HG03175 (cell line): ENCODE data around the gene HAUS7.

Experiments used
- ATAC-seq: cut with Tn5 transposase; IDR thresholded peaks from one replicate; pipeline ENCODE4 v1.9.1; 2021; ENCODE audit warnings: mild to moderate bottlenecking, moderate library complexity; ENCODE audit not compliant: unreplicated experiment

The HAUS7 gene

DNA sequence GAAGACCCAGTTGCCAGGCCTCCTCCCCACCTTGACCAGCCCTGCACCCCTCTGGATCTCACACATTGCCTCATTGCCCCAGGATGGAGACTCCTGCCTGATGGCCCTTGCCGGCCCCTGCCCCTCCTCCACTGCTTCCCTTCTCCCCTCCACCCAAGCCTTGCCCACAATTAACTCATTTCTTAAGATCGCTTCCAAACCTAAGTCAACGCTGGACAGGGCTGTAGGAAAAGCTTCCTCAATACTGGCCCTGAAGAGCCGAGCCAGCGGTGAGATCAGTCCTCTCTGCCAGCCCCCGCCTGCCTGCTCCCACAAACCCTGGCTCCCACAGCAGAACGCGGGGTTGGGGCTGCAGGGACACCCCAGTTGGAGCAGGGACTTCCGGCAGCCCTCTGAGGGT lies 7.5 kb upstream of the HAUS7 start:
- no peak for ATAC-seq

DNA sequence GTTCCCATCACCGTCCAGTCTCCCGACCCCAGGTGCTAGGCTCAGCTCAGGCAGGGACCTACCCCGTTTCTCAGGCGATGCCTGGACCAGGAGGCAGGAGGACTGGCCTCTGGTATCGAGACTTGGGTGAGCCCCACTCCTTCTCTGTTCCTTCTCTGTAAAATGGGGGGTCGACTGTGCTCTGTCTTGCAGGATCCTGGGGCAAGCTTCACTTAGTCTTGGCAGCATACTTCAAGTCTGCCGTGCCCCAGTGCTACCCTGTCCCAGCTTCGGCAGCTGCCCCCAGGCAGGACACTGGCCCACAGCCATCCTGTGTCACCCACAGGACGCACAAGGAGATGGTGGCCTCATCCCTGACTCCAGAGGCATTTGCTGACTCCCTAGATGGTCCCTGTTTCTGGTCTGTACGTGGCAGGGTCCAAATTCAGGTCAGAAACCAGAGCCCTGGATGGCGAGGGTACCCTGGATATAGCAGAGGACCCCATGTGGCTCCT lies 7.0 kb upstream of the HAUS7 start:
- ATAC-seq = no peak

DNA sequence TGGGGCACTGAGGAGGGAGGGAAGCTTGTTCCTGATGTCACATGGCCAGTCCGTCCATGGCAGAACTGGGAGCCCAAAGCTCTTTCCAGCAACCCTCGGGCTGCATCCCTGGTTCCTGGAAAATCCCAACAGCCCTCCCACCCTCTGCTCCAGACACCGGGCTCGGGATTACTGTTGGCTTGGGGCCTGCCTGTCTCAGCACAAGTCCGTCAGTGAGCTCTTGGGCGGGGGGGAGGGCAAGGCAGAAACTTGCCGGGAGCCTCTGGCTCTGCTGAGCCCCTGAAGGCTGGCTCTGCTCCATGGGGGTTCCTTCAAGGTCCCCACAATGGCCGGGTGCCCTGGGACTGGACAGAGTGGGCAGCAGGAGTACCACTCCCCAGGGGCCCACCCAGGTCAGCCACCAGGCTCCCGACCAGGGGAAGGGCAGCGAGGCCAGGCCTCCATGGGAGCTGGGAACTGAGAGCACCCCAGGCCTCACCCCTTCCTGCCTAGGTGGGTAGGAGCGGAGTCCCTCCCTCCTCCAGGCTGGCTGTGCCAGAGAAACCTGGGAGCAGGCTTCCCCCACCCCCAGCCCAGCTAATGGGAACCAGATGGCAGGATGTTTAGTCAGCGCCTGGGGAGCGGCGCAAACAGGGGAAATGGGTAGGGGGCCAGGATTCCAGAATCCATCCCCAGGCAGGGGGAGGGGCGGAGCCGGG lies 6.4 kb upstream of the HAUS7 start:
- ATAC-seq = no peak

DNA sequence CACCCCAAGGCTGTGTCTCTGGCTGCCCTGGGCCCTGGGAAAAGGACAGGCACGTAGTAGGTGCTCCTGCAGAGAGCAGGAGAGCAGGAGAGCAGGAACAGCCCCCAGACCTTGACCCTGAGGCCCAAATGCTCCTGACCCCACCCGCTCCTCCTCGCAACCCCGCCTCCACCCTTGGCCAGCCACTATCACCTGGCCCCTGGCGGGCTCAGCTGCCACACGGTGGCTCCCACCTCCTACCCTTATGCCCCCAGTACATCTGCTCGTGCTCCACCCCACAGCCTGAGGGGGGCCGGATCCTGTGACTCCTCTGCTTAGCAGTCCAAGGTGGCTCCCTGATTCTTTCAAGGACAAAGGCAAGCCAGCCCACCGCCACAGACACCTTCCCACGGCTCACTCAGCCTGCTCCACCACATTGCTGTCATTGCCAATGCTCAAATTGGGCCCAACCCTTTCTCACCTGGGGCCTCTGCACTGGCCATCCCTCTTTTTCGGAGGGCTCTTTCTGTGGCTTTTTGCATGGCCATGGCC lies 5.4 kb upstream of the HAUS7 start:
- ATAC-seq = no peak

DNA sequence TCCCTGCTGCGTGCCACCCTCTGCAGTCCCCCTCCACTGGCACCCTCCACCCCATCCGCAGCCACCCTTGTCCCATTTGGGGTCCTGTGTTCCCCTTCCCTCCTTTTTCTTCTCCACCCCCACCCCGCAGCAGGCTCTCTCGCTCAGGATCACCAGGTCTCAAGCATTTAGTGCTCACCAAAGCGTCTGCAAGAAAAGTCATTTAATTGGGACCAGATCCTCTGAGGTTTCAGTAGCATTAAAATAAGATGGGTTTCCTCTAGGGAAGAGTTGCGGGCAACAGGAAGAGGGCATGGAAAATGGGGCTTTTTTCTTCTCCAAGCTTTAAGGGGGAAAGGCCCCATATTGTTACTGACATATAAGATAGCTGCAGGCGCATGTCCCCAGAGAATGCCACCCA lies 4.9 kb upstream of the HAUS7 start:
- ATAC-seq = no peak

DNA sequence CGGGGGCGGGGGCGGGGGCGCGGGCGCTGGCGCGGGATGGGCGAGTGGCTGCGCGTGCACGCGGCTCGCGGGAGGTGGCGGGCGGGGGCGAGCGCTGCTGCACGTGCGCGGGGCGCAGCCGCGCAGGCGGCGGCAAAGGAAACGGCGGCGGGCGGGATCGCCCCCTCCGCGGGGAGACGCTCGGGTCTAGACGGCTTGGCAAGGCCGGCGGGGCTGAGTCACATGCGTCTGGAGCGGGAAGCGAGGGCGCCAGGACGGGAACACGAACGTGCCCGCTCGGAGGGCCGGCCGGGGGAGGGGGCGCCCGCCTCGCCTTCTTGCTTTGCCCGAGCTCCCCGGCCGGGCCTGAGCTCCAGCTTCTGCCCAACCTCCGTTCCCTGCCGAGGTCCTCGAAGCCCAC lies 4.3 kb upstream of the HAUS7 start:
- ATAC-seq = no peak

DNA sequence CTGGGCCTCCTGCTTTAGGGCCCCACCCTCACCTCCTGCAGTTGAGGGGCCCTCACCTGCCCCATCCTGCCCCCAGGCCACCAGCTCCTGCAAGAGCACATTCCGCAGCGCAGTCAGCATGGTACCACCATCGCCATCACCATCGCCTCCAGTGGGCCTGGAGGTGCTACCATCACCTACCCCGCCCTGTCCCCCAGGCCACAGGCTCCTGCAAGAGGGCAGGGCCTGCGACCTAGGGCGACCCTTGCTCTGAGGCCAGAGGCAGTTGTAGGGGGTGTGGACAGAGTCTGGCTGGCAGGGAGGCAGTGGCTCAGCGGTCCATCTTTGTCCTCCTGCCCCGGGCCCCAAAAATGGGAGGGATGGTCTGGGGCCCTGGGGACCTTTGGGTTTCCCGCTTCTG lies 3.9 kb upstream of the HAUS7 start:
- no peak for ATAC-seq

DNA sequence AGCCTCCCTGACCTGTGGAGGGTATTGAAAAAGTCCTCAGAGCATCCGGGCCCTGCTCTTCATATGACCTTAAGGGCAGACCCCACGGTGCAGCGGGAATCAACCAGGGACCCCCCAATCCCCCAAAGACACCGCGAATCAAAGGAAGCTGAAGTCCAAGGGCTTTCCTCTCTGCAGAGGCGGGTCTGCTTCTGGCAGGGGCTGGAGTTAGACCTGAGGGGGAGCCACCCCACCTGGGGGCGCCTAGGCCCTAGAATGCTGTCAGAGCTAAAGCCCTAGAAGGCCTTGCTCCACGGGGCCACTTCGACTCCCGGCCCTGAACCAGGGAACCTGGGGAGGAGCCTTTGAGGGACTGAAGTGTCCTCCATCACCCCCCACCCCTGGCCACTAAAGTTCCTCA lies 2.8 kb upstream of the HAUS7 start:
- ATAC-seq = no peak

DNA sequence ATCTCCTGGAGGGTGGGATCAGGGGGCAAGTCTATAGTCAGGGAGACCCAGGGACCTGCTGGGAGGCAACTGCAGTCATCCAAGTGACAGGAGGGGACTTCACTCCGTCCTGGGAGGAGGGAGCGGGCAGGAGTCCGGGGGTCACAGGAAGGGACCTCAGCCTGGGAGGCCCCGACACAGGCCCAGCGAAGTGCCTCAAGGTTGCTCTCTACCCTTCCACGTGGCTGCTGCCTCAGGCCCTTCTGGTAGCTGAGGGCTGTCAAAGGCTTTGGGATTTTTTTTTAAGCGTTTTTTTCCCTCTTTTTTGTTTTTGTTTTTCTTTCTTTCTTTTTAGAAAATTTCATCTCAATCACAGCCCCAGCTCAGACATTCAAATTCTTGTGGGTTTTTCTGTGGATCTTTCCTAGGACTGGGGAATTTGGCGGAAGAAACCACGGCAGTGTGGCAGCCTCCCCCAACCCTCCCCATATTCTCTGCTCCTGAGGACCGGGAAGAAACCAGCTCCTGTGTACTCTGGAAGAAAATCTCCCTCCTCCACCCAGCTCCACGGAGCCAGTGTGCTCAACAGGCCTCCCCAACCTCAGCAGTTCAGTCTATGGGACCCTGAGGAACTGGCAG lies 1.4 kb upstream of the HAUS7 start:
- no peak for ATAC-seq

DNA sequence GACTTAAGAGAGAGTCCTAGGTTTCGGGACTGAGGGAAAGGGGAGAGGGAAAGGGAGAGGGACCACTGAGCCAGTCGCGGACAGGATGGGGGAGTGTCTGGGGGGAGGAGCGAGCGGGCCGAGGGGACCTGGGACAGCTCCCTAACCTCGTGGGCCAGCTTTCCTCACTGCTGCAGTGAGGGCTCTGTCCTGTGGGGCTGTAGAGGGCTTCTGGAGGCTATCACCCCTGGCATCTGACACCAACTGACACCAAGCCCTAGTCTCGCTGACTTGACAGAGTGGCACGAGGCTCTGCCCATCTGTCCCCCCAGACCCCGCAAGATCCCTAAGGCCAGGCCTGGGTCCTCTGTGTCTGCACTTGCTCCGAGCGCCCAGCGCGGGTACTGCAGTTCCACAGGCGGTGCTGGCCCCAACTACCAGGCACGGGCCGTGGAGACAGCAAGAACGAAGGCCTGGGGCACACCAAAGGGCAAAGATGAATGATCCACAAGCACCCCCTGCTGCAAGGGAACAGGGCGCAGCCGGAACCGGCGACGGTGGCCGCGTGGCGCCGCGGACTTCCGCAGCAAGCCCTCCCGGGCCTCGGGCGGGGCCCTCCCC lies 465 bp downstream of the HAUS7 start:
- peak; percentile 36 for ATAC-seq

DNA sequence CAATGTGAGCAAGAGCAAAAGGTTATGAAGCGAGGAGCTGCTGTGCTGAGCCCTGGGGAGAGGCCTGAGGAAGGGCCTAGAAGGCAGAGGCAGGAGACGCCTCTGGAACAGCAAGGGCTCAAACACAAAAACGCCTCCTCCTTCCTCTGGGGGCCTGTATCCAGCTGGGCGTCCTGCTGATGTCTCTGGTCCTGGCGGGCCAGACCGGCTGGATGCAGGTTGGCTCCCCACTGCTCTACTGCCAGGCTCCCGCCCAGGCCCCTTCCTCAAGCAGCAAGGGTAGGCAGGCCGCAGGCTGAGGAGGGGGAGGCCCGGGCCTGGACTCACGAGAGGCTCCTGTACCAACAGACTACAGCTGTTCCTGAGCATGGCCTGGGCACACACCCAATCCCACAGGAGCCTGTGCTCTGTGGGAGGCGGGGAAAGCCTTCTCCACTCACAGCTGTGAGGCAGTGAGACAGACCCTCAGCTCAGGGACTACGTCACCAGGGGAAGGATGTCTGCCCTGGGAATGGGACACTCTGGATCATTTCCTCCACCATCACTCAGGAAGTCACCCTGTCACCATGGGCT lies 2.3 kb downstream of the HAUS7 start:
- no peak for ATAC-seq

DNA sequence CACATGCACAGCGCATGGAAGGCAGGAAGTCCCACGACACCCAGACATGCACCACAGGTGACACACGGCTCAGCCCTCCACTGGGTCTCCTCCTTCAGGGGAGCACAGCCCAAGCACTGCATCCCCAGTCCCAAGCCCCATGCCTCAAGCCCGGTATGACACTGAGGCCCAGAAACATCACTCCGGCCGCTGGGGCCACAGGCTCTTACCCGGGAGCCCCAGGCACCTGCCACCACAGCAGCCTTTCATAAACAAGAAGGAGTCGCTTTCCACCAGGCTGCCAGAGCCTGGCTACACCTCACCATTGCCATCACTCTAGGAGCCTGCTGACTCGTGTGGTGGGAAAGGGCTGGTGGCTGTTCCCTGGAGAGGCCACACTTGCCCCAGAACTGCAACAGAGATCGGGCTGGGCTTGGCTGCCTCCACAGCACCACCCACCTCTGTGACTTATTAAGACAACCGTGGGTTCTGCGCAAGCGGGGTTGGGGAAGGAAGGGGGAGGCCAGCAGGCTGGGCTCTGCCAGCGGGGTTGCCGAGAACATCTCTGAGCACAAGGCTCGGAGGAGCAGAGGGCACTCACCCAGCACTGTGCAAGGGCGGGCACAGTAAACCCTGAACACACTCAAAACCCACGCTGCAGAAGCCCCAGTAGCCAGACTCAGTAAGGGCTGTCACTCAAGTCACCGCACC lies 4.5 kb downstream of the HAUS7 start:
- ATAC-seq = no peak

DNA sequence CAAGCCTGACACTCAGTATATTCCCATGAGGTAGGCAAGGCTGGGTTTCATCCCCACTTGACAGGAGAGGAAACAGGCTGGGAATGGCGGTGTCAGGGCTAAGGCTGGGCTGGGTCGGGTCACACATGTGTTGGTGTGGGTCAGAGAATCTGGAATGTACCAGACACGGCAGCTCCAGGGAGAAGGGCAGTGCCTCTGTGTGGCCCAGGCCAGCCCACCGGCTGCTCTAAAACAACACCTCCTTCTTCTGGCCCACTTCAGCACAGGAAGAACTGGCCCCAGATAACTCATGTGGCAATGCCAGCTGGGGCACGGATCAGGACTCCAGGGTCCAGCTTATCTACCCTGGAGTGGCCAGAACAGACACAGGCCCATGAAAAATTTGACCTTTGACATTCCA lies 6.3 kb downstream of the HAUS7 start:
- ATAC-seq = no peak

DNA sequence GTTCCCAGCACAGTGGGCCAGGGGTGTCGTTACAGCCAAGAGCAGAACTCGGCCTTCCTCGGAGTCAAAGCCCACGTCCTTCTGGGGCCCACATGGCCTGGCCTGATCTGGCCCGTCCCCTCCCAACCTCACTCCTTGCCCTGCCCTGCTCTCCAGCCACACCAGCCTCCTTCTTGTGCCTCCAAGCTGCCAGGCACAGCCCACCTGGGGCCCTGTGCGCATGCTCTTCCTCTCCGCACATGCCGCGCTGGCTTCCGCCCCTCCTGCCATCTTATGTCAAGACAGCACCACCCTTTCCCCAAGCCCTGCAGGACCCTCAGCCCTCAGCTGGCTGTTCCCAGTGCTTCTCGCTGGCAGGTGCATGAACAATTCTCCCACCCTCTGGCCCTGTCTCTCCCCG lies 6.8 kb downstream of the HAUS7 start:
- ATAC-seq = no peak

DNA sequence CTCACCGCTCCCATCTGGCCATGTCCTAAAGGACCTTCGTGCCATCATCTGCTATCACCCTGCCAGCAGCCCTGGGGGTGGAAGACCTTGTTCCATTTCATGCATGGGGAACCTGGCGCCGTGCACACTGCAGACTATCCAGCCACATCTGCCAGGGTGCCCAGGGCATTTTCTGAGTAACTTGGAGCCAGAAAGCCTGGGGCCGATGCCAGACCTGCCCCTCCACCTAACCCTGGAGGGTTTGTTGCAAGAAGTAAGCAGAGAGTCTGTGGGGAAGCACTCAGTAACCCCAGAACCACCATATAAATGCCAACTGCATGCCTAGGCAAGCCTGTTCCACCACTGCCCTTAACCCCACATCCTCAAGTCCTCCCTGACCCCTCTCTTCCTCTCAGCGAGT lies 7.3 kb downstream of the HAUS7 start:
- no peak for ATAC-seq

DNA sequence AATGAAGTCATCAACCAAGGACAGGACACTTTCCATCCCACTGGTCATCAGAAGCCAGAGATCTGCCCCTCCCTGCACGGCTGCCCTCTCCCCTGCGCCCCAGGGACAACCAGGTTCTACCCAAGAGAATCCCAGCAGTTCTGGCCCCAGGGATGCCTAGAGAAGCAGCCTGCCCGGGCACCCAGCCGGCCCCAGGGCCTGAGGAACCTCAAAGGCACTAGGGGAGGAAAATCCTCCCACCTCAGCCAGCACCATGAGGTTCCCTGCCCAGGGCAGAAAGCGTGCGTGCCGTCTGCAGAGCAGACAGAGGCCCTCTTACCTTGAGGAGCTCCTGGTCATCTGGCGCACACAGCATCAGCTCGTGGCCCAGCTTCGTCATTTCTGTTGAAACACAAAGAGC lies 8.1 kb downstream of the HAUS7 start:
- ATAC-seq = no peak

DNA sequence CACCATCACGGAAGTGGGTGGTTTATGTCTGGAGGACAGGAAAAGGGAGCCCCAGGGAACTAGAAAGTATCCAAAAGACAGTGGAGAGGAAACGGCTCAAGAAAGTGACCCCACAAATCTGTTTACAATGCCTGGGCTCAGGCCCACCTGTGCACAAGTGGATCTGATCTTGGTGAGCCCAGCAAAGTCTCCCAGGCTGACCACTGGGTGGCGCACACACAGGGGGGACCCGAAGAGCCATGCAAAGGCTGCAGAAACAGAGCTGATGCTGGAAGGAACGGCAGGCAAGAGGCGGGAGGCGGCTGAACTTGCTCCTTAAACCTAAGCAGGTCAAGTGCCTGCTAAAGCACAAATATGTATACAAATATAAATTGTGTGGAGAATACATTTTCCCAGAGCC lies 9.6 kb downstream of the HAUS7 start:
- ATAC-seq = no peak

DNA sequence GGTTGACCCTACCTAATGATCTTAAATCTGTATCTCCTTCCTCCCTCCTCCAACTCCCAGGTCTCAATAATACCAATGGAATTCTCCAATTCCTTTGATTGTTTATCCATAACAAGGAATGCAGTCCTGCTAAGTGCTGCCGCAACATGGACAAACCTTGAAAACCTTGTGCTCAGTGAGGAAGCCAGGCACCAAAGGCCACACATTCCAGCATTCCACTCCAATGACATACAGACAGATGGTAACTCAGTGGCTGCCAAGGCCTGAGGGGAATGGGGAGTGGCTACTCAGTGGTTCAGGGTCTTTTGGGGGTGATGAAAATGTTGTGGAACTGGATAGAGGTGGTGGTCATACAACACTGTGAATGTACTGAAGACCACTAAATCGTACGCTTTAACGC lies 10.4 kb downstream of the HAUS7 start:
- no peak for ATAC-seq

DNA sequence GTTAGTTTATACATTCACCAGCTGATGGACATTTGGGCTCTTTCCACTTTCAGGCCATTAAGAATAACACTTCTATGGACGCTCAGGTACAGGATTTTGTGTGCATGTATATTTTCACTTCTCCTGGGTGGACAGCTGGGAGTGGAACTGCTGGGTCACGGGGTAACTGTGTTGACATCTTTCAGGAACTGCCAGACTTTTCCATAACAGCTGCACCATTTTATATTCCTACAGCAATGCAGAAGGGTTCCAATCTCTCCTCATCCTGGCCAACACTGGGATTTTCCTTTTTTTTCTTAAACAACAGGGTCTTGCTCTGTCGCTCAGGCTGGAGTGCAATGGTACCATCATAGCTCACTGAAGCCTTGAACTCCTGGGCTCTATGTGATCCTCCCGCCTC lies 11.9 kb downstream of the HAUS7 start:
- no peak for ATAC-seq

DNA sequence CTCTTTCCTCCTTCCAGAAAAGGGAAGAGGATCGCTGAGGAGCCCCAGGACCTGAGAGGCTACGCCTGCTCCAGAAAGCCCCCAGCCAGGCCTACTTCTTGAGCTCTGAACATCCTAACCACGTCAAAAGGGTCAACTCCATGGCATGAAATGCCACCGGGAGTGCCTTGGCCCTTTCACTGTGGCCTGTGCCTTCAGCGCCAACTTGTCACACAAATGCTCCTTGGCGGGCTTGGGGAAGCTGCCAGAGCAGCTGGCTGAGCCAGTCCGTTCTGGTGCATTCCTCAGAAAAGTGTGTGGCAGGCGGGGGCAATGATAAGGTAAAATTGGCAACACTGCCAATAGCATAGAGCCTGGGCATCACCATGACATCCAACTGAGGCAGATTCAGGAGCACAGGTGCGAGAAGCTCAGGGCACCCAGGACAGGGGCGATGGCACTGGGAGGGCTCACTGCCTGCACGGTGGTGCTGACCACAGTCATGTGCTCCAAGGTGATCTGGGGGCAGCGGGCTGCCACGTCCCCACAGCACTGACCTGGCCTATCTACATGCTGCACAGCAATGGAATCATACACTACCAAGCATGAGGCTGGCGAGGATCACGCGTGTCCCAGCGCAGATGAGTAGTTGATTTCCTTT lies 12.4 kb downstream of the HAUS7 start:
- ATAC-seq = no peak
